Keratinocyte (primary cell): Measurements from ENCODE around the gene PRKCE. TPM values are rescaled to one million over a fixed set of nuclear protein-coding genes. Genes with fewer than 3 reads are reported as not detected.

ENCODE experiments used
- DNase-seq: peaks from one replicate; pipeline ENCODE4 v3.0.0-alpha.2; 2011; ENCODE audit warnings: low read depth, missing footprints, low spot score
- FAIRE-seq: peaks from 2 replicates; lab custom pipeline; 2011; peaks lifted over from hg19 to GRCh38; lab: Jason Lieb, UNC
- H2AFZ ChIP-seq: 2 replicates; pipeline ENCODE4 v1.6.0; 2012; ENCODE audit warnings: low read length, control low read depth, inconsistent platforms; ENCODE audit not compliant: control insufficient read depth
- H3K27ac ChIP-seq: 2 replicates; pipeline ENCODE4 v1.5.1; 2011; ENCODE audit warnings: low read length; ENCODE audit not compliant: control insufficient read depth, insufficient read depth
- H3K27me3 ChIP-seq: 3 replicates; pipeline ENCODE4 v1.6.0; 2011; ENCODE audit warnings: low read length; ENCODE audit not compliant: control insufficient read depth, insufficient read depth; ENCODE audit errors: extremely low read depth
- H3K36me3 ChIP-seq, 2 experiments: 2 replicates in 1 of 2; 3 replicates in 1 of 2; pipeline ENCODE4 v1.5.1; 2011; ENCODE audit warnings: low read length in 2 of 2, mild to moderate bottlenecking in 1 of 2; ENCODE audit not compliant: control insufficient read depth in 2 of 2, insufficient read depth in 2 of 2; ENCODE audit errors: extremely low read depth in 1 of 2
- H3K4me1 ChIP-seq: 3 replicates; pipeline ENCODE4 v1.5.1; 2011; ENCODE audit warnings: low read length; ENCODE audit not compliant: control insufficient read depth, insufficient read depth; ENCODE audit errors: extremely low read depth
- H3K4me2 ChIP-seq: 3 replicates; pipeline ENCODE4 v1.6.0; 2011; ENCODE audit warnings: low read depth, low read length; ENCODE audit not compliant: control insufficient read depth, insufficient read depth; ENCODE audit errors: extremely low read depth
- H3K4me3 ChIP-seq, 3 experiments: fragments of 200-600 bp in 1 of 3; sonication (generic) in 1 of 3; 2 replicates in 2 of 3; 3 replicates in 1 of 3; pipeline ENCODE4 v1.5.1; 2011 to 2016; ENCODE audit warnings: low read length in 3 of 3, mild to moderate bottlenecking in 3 of 3, control low read depth in 2 of 3, inconsistent platforms in 1 of 3, low read depth in 1 of 3, mixed read lengths in 1 of 3, mixed run types in 1 of 3, moderate library complexity in 1 of 3; ENCODE audit not compliant: control insufficient read depth in 2 of 3, insufficient read depth in 2 of 3; ENCODE audit errors: extremely low read depth in 1 of 3
- H3K79me2 ChIP-seq: 2 replicates; pipeline ENCODE4 v1.6.0; 2012; ENCODE audit warnings: low read length; ENCODE audit not compliant: control insufficient read depth, insufficient read depth
- H3K9ac ChIP-seq: 3 replicates; pipeline ENCODE4 v1.6.0; 2011; ENCODE audit warnings: low read length; ENCODE audit not compliant: control insufficient read depth, insufficient read depth; ENCODE audit errors: extremely low read depth
- H3K9me1 ChIP-seq: 3 replicates; pipeline ENCODE4 v1.6.0; 2011; ENCODE audit warnings: low read length; ENCODE audit not compliant: control insufficient read depth, insufficient read depth; ENCODE audit errors: extremely low read depth
- H3K9me3 ChIP-seq: 2 replicates; pipeline ENCODE4 v1.5.1; 2012; ENCODE audit warnings: low read depth, low read length; ENCODE audit not compliant: control insufficient read depth
- H4K20me1 ChIP-seq: 3 replicates; pipeline ENCODE4 v1.6.0; 2011; ENCODE audit warnings: low read length; ENCODE audit not compliant: control insufficient read depth, insufficient read depth; ENCODE audit errors: extremely low read depth
- EZH2 ChIP-seq: IDR thresholded peaks from one replicate; pipeline ENCODE4 v1.6.1; 2012; ENCODE audit warnings: inconsistent platforms, mild to moderate bottlenecking, low read length, moderate library complexity
- dilution Hi-C: fragments of 300-500 bp; cut with MboI; formaldehyde crosslinking; loops from one replicate; pipeline ENCODE4 v1.7.0; 2020; ENCODE audit warnings: low sequenced_read_pairs; ENCODE audit not compliant: extremely low pct_ligation_motif_present
- polyA plus RNA-seq, 5 experiments: library from polyadenylated mRNA; depleted of rRNA in 3 of 5; stranded (reverse) in 3 of 5; stranded (forward) in 1 of 5; unstranded in 1 of 5; fragments of >200 nt; gene quantifications; 1 replicate in 1 of 5; 2 replicates in 3 of 5; 3 replicates in 1 of 5; pipeline versions ENCODE4 v1.2.1 to v1.2.3, GENCODE V29; 2011 to 2012; ENCODE audit warnings: missing spikeins in 2 of 5, low read depth in 1 of 5, low replicate concordance in 1 of 5
- TF ChIP-seq, protein P1 (sequence below), 3 experiments: IDR thresholded peaks in 1 of 3; conservative IDR thresholded peaks in 1 of 3; optimal IDR thresholded peaks in 1 of 3; 2 replicates in 2 of 3; 3 replicates in 1 of 3; pipeline versions ENCODE3 to v1.5.1; 2011; ENCODE audit warnings: low read length in 3 of 3, mild to moderate bottlenecking in 3 of 3, moderate library complexity in 2 of 3, control low read depth in 1 of 3, inconsistent platforms in 1 of 3; ENCODE audit not compliant: insufficient read depth in 2 of 3; ENCODE audit errors: extremely low read depth in 1 of 3

Gene PRKCE
- polyA plus RNA-seq, 1 donor (not counting 4 experiments of a cell fraction or from before 2014, with no cell fraction given): 2.0 TPM

DNA sequence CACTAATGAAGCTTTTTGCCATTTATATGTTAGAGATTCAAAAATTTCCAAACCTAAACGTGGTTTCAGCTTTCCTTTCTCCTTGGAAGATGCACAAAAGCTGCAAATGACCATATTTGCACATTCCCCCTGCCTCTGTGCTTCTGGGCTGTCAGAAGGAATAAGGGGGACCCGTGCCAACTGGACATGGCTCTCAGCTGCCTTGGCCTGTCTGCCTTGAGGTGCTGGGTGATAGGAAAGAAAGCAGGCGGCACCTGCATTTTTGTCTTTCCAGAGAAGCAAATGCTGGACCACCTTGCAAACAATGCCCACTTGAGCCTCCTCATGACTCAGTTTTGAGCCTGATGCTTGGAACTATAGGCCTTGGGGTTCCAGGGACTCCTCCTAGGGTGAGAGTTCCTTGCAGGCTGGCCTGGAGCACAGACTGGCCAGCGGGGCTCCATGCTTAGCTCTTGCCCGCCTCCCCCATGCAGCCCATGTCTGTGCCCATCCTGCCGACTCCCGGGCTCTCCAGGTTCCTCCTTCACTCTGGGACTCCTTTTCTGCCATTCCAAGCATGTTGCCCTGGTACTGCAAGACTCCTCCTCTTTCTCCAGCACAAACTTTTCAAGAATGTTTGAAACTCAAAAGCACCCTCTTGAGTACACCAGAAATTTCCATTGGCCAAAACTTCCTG is 536.7 kb downstream of the PRKCE start:
- no peaks in the 10 kb centered on the region for H3K9me3 ChIP-seq

DNA sequence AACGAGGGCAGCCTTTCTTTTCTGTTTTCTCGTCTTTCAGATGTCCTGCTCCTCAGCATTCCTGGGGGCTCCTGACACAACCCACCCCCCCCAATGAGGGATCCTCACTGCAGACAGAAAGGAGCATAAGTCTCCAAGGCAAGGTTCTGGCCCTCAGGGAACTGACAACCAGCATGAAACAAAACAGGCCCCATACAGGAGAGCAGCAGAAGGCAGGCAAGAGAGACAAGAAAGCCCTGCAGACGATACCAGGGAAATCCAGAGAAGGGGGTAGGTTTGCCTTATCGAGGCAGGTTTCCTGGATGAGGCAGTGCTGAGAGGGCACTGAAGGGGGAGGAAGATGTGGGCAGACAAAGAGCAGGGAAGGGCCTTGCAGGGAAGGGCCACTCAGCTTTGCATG is 541.9 kb downstream of the PRKCE start:
- H3K27me3 ChIP-seq: no peaks in the 10 kb centered on the region
- H3K9me3 ChIP-seq: no peaks in the 10 kb centered on the region
- no peak for FAIRE-seq
- H3K79me2 ChIP-seq: no peaks in the 10 kb centered on the region
- no peak for TF ChIP-seq EZH2
- TF ChIP-seq, protein P1, sequence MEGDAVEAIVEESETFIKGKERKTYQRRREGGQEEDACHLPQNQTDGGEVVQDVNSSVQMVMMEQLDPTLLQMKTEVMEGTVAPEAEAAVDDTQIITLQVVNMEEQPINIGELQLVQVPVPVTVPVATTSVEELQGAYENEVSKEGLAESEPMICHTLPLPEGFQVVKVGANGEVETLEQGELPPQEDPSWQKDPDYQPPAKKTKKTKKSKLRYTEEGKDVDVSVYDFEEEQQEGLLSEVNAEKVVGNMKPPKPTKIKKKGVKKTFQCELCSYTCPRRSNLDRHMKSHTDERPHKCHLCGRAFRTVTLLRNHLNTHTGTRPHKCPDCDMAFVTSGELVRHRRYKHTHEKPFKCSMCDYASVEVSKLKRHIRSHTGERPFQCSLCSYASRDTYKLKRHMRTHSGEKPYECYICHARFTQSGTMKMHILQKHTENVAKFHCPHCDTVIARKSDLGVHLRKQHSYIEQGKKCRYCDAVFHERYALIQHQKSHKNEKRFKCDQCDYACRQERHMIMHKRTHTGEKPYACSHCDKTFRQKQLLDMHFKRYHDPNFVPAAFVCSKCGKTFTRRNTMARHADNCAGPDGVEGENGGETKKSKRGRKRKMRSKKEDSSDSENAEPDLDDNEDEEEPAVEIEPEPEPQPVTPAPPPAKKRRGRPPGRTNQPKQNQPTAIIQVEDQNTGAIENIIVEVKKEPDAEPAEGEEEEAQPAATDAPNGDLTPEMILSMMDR (optimal IDR thresholded peaks at IDR 0.05 in 1 of 3, IDR thresholded peaks at IDR 0.05 in 1 of 3, conservative IDR thresholded peaks at IDR 0.05 in 1 of 3; ENCODE audit: extremely low read depth in 1 of 3, insufficient read depth in 2 of 3, low read length in 3 of 3): no peak
- H4K20me1 ChIP-seq: no peaks in the 10 kb centered on the region
- no peak overlapping the region for H3K27ac ChIP-seq
- no peaks in the 10 kb centered on the region for H3K9me1 ChIP-seq
- dilution Hi-C loops: no loop called here
- no peak for DNase-seq
- no peak overlapping the region for H2AFZ ChIP-seq
- peaks cover 26% of the 10 kb centered on the region for H3K4me1 ChIP-seq
- no peaks in the 10 kb centered on the region for H3K36me3 ChIP-seq
- H3K9ac ChIP-seq: no peak overlapping the region
- H3K4me2 ChIP-seq: no peak overlapping the region
- H3K4me3 ChIP-seq: no peak overlapping the region

More for the DNA sequence above, 536.7 kb downstream of the PRKCE start:
- TF ChIP-seq, protein P1 (optimal IDR thresholded peaks at IDR 0.05 in 1 of 3, IDR thresholded peaks at IDR 0.05 in 1 of 3, conservative IDR thresholded peaks at IDR 0.05 in 1 of 3; ENCODE audit: extremely low read depth in 1 of 3, insufficient read depth in 2 of 3, low read length in 3 of 3): no peak
- TF ChIP-seq EZH2: no peak
- Histone ChIP-seq H3K4me1 (peaks cover 14% of the 10 kb centered on the region), H3K27me3 (no peaks in the 10 kb centered on the region), H3K36me3 (no peaks in the 10 kb centered on the region), H2AFZ (no peak overlapping the region), H4K20me1 (no peaks in the 10 kb centered on the region), H3K9ac (no peak overlapping the region), H3K4me3 (no peak overlapping the region), H3K4me2 (no peak overlapping the region), H3K79me2 (no peaks in the 10 kb centered on the region), H3K27ac (no peak overlapping the region), H3K9me1 (no peaks in the 10 kb centered on the region)
- DNase-seq: no peak
- dilution Hi-C loops: no loop called here
- FAIRE-seq: no peak
